ENCODE measurements around the gene TNRC18.

TNRC18 gene

DNA sequence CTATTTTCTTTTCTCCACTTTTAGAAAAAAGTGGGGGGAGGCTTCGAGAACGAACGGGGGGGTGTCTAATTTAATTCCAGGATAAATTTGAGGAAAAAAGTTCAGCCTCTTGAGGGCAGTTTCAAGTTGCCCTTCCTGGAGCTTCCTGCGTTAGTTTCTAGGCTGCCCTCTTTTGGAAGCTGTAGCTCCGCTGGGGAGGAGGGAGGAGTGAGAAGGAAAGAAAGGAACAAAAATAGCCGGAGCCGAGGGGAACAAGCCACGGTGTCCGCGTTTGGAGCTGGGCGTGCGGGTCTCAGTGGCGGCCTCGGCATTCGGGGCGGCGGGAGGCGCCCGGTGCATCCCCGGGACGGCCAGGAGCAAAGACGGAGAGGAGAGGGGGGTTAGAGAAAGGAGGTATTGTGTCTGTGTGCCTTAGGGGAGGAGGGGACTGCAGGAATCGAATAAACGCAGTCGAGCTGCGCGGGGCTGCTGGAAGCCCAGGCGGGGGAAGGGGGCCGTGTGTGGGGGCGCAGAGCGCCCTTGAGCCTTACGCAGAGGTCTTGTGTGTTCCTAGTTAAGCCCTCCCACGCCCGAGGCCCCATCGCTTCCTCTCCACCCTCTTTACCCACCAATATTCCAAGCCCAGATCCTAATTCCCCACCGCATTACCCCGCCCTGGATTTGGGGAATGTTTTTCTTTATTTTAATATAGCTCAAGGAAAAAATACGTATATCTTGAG is 2.0 kb upstream of the TNRC18 start:
- DNase-seq: no peak

DNA sequence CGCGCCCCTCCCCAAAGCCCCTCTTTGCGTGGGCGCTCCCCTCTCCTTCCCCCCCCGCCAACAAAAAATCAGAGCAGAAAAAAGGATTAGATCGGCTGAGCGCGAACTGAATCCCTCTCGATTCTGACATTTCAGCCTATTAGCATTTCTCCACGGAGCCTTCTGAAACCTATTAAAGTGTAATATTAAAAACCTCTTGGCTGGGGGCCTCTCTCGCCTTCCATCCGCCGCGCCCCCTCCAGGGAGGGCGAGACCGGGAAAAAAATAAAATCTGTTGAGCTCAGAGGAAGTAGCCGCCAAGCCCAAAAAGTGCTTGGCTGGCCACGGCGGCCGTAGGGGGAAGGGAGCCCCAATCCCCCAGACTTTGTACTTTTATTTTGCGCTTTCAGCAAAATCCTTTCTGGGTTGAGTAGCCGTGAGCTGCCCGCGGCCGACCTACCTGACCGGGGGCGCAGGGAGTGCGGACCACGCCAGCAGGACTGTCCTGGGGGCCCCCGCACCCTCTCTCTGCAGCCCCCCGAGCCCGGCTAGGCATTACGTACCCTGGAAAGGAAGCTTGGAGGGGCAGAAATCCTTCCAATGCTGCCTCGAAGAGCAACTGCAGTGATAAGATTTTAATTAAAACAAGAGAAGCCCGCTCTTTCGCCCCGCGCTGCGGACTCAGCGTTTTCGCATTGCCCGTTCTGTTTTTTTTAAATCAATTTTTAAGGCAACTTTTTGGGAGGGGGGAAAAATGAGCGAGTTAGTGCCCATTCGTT is 1.3 kb upstream of the TNRC18 start:
- no peak for DNase-seq

DNA sequence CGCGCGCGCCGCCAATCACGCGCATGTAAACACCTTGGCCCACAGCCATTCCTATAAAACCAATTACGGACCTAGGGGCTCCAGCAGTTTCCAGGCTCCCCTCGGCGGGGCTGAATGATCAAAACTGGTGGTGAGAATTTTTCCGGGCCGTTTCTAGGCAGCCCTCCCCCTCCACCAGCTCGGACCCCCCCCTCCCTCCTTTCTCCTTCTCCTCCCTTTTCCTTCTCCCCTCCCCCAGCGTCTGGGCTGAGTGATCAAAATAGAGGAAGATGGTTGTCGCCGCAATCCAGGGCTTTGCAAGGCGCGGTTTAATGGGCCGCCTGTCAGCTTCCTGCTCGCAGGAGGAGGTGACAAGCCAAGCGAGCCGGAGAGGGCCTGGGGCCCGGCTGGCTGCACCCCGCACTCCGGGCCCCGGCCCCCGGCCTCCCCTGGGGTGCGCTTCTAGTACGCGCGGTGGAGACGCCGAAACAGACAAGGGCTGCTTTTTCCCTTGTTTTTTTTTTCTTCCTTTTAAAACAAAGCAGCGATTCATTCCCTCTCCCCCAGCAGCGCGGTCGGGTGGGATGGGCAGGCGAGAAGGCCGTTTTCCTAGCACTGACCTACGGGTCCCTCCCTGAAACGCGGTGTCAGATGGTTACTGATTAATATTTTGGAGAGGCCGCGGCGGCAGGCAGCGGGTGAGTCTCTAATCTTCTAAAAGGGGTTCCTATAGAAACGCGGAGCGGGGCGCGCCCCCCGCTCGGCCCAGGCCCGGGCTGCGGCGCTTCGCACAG is 528 bp upstream of the TNRC18 start:
- peak; percentile 32 for DNase-seq

DNA sequence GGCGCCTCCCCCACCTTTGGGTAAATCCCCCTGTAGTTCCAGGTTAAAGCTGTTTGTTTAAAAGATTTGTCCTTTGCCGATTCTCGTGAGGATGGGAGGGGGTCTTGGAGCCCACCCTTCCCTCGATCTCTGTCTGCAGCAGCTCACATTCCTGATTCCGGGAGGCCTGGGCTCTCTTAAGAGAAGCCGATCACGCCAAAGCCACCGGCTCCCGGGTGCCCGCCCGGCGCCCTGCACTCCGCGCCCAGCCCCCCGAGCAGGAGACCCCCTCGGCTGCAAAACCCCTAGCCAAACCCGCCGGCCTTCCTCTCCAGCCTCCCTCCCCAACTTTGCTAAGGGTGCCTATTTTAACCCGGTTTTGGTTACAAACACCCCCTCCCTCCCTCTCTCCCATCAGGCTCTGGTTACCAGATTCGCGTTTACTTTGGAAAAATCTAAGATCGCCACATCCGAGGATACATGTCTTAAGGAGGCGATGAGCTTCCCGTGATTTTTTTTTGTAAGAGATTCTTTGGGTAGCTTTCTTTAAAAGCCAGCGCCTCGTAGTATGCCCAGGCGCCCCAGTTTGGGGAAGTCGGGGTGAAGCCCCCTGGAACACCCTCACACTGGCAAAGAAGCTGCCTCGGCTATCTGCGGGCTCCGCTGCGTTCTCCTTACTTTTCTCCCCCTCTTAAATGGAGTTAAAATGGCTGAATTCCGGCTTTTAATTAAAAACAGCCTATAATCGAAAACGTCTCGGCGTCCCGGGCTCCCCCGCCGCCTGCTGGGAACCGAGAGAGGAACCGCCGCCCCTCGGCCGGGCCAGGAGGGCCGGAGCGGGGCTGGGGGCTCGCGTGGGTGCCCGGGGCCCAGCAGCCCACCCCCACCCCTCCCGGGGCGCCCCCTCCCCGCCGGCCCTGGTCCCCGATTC is 983 bp downstream of the TNRC18 start:
- DNase-seq: no peak

DNA sequence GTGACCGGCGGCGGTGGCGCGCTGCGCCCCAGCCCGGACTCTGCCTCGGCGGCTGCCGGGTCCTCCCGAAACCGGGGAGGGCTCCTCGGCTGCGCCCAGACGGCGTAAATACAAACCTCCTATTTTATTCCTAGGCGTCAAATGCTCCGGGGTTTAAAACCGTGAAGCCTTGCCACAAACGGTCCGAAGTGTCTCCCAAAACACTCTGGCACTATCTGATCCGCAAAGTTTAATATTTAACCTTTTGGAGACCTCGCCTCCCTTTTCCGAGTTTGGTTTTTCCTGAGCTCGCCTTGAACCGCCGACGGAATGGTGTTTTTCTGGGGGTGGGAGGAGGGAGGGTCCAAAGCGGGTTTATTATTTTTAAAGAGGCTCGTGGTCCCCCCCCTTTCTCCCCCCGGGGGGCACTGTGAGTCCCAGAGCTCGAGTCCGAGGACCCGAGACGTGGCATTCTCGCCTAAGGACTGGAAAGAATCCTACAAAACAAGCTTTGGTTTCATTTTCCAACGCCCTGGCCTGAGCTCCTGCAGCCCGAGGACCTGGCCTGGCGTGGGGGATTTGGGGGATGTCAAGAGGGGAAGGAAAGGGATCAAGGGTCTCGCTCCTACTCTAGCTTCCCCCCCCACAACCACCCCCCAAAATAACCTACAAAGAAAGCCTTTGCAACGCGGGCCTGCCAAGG is 1.8 kb downstream of the TNRC18 start:
- no peak for DNase-seq

DNA sequence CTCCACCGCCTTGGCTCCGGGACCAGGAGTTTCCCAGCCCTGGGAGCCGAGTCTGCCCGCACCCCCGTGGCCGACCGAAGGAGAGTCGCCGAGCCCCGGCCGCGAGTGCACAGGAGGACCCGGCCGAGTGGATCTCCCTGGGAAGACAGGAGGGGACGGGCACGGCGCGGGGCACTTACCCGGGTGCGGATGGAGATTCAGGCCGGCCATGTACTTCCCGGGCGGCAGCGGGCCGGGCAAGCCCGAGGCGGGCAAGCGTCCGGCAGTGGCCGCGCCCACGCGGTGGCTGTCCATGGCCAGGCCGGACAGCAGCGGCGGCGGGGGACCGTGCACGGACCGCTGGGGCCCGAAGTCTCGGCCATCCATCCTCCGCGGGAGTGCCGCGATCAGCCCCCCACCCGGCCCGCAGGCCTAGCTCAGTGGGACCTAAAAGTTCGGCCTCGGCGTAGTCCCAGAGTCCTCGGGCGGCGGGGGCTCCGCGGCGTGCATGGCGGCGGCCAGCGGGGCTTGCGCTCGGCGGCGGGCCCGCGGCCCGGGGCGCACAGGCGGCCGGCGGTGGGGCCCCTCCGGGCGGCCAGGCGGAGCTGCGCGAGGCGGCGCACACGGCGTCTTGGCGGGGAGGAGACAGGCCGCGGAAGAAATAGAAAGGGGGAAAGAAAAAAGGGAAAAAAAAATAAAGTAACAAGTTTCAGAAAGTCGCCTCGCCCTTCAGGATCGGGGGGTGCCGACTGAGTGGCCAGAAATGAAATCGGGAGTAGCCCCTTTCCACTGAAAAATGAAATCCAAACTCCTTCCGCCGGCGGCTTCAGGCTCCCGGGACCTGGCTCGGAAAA is 2.5 kb downstream of the TNRC18 start:
- DNase-seq: no peak

DNA sequence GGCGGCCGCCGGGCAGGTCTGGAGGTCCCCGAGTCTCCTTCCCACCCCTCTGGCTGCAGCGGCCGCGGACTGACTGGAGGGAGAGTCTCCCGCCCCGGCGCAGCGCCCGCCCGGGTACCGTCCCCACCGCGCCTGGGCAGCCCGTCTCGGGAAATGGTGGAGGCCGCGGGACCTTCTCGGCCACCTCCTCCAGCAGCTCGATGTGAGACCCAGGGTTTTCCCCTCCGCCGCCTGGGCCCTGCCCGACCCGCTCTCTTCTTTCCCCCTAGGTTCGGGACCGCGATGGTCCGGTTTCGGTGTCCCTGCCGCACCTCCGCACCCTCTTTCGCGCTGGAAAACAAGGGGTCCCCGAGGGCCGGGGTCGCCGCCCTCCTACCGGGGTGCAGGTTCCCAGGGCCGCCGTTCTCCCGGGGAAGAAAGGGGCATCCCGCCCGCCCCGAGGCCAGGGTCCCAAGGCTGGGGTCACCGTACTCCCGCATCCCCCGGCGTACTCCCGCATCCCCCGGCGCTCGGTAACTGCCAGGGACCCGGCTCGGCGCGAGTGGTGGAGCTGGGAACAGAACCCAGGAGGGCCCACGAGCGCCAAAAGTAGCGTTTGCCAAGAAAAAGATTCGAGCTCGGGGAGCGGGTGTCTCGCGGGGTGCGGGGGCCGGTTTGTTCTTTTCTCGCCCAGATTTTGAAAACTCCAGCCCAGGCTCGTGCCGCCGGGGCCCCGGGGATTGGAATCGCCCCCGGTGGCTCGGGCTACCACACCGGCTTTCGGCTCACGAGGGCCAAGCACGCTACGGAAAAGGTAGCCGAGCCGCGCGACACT is 3.4 kb downstream of the TNRC18 start:
- no peak for DNase-seq

DNA sequence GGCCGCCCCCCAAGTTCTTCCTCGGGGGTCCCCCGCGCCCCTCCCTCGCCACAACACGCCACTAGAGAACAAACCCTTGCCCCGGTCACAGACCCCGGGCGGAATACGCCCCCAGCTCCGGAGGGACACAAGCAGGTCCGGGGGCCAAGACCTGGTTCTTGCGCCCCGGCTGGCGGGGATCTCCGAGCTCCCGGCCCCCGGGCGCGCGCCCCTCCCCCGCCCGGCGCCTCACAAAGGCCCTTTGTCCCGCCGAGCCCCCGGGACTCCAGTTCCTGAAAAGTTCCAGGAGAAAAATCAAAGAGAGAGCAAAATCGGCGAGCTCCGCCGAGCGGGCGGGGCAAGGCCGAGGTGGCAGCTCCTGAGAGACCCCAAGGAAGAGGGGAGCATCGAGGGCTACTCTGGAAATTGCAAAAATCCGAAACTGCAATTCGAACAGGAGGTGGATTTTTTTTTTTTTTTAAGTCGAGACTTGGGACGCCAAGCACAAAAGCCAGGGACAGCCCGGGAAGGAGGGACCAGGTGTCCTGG is 4.0 kb downstream of the TNRC18 start:
- DNase-seq: no peak

DNA sequence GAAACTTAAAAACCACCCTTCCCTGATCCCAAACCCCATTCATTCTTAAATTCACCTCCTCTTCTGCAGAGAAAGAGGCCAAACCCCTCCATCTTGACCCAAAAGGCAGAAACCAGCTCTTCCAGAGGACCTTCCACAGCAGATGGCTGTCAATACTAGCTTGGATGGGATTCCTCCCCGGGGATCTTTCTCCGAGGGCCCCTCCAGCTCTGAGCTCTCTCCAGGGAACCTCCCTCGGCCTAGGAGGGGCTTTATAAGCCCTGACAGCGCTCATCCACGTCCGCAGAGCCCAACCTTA is 5.4 kb downstream of the TNRC18 start:
- no peak for DNase-seq

DNA sequence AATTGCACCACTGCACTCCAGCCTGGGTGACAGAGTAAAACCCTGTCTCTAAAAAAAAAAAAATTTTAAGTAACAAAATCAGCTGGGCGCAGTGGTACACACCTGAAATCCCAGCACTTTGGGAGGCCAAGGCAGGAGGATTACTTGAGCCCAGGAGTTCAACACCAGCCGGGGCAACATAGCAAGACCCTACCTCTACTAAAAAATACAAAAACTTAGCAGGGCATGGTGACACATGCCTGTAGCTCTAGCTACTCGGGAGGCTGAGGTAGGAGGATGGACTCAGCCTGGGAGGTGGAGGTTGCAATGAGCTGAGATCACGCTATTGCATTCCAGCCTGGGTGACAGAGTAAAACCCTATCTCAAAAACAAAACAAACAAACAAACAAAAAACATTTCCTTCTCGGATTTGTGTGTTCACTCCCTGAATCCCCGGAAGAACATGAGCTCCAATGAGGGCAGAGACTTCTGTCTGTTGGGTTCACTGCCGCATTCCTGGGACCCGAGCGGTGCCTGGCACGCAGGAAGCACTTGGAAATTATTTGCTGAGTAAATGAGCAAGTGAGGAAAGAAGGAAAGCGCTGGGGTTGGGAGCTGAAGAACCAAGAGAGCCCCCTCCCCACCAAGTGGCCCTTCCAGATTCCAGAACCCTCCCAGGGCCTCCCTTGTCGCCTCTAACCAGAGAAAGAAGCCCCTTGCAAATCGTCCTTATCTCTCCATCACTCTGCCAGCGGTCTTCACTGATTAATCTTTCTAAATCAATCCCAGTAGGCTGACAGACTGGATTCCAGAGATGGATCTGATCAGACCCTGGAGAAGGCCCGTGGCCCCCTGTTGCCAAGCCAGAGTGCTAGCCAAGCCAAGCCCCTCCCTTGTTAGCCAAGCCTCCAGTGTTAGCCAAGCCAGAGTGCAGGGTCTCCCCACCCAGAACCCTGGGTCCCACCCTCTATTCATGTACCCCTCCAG is 6.2 kb downstream of the TNRC18 start:
- DNase-seq: no peak

DNA sequence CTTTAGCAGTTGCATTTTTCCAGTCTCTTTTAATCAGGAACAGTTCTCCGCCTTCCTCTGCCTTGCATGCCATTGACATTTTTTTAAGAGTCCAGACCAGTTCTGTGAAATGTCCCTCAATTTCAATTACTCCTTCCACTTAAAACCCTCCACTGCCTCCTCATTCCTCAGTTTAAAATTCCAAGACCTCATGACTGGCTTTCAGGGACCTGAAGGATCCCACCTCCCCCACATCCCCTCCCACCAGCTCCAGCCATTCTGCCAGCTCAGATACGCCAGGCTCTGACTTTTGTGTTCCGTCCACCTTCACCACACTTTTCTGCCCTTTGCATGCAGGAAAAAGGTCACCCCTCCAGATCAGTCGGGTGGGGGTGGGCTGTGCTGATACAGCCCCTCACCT is 8.7 kb downstream of the TNRC18 start:
- DNase-seq: no peak

DNA sequence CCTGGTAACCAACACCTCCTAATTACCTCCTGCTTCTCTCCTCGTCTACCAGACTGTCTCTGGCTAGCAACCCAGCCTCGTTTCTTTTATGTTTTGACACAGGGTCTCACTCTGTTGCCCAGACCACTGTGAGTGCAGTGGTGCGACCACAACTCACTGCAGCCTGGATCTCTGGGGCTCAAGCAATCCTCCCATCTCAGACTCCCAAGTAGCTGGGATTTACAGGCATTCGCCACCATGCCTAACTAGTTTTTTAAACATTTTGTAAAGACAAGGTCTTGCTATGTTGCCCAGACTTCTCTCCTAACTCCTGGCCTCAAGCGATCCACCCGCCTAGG is 10.2 kb downstream of the TNRC18 start:
- DNase-seq: no peak

DNA sequence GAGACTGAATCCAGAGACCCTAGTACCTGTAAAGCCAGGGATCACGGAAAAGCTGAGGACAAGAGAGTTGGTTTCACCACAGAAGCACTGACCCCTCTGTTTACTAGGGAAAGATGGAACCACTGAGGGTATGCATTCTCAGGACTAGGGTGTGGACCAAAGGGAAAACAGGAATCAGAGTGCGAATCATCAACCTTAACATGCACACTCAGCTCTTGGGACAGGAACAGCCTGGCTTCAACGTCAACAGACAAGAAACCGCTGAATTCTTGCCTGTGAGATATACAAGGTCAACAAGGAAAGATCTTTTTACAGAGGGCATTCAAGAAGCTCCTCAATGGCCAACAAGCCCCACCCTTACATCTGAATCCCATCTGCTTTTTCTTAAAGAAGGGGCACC is 14.9 kb downstream of the TNRC18 start:
- no peak for DNase-seq

DNA sequence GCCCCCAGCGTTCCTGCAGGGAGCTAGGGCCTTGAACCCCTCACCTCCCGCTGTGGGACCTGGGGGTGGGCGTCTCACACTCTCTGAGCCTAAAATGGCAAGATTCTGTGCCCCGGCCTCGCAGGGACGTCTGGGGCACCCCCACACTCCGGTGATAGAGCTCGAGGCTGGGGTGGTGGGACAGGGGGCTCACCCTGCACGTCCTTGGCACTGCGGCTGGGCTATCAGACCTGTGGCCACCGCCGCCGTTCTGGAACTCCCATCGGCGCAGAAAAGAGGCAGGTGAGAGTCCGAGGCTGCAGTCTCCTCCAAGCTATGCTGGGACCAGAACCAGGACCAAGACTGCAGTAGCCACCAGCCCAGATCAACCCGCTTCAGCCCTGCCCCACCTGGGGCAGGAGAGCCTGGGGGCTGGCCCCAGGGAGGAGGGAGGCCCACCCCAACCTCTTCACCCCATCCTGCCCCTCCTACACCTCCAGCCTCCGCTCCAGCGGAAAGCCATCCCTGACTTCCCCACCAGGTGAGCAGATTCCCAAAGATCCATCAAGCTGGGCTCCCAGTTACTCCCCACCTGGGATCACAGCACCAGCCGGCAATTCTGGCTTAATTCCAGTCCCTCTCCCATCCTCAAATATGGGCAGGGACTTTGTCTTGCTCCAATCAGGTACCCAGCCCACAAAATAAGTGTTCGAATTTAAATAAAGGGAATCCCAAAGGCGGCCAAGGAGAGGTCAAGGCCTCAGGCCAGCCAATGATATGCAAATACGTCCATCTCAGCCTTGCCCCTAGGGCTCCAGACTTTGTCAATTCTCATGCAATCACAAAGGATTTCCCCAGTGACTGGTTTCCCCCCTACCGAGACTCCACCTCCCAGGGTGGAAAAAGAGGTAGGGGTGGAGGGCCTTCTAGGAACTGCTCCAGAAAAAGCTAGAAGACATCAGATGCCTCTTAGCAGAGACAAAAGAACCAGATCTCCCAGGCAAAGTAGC is 16.4 kb downstream of the TNRC18 start:
- no peak for DNase-seq

DNA sequence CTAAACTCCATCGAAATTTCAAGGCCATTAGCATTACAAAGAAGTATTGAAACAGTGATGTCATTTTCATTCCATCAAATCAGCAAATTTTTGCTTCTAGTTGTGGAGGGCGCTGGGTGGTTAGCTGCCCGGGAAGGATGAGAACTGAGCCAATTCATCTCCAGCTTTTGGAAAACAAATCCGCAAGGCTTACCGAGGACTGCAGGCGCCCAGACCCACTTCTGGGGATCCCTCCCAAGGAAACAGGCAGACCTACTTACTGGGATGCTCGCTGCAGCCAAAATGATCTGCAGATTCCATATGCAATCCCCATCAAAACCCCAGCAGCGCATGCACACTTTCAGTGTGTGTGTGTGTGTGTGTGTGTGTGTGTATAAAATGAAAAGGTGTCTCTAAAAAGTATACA is 19.2 kb downstream of the TNRC18 start:
- no peak for DNase-seq

DNA sequence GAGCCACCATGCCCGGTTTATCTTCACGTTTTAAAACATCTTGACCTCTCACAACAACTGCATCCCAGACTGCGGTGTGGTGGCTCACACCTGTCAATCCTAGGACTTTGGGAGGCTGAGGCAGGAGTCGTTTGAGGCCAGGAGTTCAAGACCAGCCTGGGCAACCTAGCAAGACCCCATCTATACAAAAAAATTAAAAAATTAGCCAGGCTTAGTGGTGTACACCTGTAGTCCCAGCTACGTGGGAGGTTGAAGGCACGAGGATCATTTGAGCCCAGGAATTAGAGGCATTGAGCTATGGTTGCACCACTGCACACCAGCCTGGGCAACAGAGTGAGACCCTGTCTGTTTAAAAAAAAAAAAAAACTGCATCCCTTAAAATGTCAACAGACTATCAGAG is 20.2 kb downstream of the TNRC18 start:
- DNase-seq: no peak

DNA sequence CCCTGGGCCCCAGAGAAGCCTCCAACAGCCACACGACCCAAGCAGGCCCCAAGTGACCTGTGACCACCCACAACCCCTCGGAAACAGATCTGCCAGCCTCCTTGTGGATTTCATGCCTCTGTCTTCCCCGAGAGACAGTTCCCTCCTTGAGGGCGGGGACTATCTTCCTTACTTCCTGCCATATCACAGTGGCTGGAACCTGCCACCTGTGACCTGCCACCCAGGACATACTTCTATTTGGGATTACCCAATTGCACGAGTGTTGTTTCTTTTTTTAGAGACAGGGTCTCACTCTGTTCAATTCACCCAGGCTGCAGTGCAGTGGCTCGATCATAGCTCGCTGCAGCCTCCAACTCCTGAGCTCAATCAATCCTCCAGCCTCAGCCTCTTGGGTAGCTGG is 25.9 kb downstream of the TNRC18 start:
- DNase-seq: no peak

Measured in stimulated activated CD4-positive, alpha-beta T cell treated with anti-CD3 and anti-CD28 coated beads, Interleukin-4, amount 100 ng/mL, for 24 hours (primary cell).